Inflammatory macrophage treated with lipopolysaccharide for 1 hour (primary cell): Measurements from ENCODE around the gene NXPE4.

ENCODE experiments used
- DNase-seq, 2 donors: peaks; one replicate each; pipeline ENCODE4 v3.0.0-alpha.2; 2020 to 2022

The NXPE4 gene

DNA sequence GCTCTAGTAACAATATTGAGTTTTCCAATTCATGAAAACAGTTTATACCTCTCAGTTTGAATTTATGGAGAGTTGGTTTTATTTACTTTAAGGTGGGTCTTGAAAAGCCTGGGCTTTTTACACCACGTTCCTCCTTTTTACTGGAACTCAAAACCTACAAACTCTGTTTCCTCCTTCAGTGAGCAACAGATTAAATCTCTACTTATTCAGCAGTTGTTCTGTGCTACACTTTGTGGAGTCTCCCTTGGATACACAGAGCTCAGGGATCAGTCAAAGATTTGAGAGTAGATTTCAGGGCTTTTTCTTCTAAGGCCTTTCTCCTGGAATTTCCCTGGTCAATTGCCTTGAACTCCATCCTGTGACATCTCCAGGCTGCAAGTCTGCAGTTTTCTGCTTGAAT, 39.5 kb downstream of the NXPE4 start:
- DNase-seq: no peak

DNA sequence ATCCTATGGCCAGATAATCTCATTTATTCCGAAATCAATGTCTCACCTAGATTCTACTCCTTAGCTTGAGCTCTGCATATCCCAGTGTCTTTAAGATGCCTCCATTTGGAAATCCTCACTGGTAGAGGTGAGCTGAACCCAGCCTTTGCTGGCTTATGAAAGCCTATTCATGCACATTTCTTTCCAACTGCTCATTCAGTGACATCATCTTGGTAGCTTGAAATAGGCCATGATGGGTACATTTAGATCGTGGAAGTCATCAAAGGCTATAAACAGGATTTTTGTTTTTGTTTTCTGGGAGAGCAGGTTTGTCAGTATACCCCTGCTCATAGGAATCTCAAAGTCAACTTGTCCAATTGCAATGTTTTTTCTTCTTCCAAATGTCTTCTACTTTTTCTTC, 41.9 kb downstream of the NXPE4 start:
- no peak for DNase-seq

DNA sequence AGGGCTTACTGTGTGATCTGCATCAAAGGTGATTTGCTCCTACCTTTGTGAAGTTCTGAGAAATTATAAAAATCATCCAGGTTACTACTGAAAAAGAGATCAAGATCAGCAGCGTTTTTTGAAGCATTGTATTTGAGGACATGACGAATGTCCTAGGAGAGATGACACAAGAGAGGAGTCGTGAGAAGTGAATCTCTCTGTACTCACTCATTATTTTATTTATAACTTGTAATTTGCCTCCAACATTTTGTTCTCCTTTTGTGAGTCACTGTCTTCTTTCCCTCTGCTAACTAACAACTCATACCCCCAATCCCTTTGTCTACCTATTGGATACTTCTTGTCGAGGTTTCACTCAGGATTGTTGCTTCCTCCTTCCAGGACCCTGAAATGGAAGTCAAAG, 44.5 kb downstream of the NXPE4 start:
- DNase-seq: no peak

DNA sequence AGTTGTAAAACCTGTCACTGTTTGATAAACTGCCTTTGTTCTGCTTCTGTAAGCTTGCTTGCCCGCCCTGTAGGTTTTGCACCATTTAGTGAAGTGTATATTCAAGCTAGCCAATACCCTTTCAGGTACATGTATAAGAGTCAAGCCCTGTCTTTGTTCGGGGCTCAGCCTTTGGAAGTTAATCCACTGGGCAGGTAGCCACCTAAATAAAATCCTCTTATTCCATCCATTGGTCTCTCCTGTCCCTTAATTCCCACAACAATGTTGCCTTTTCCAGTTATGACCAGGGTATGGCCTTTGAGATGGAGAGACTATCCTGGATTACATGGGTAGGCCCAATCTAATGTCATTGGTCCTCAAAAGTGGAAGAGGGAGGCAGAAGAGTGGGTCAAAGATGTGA, 69.9 kb downstream of the NXPE4 start:
- no peak for DNase-seq

DNA sequence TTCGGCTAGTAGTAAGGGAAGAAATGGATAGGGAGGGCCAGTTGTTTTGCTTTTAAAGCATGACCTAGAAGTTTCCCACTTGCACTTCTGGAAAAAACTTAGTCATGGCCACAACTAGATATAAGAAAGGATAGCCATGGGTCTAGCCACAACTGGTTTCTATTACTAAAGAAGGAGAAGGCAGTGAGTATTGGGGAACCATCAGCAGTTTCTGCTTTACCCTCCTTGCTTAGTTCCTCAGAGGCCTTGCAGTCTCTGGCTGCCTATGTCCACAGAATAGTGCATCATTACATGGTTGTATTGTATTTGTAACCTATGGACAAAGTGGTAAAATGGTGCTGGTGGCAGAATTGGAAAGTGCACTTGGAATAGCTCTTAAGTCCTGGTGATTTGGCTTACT, 71.5 kb downstream of the NXPE4 start:
- no peak for DNase-seq

DNA sequence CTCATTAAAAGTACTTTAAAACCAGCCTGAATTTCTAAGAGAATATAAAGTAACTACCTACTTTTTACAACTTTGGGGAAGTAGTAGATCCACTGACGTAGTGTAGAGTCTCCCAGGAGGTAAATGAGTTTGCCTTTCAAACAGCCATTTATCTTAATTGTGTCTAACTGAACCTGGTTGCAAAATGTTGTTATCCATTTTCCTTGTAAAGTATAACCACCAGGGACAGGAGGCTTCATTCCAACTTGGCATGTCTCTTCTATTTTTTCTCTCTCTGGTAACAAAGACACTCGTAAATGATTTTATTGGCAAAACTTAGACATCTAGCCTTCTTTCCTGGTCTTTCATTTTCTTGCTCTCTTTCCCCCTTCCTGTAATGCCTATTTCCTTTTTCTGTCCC, 72.8 kb downstream of the NXPE4 start:
- no peak for DNase-seq
